ENCODE results near the gene VWA5A.
A peak's percentile ranks its signal among the peaks of the same experiment; 100 is the strongest.
"Not testable (repeated sequence)": the region's sequence is repeated elsewhere in the genome, so short reads cannot be mapped to it uniquely, and the experiment has no call there.

The VWA5A gene

DNA sequence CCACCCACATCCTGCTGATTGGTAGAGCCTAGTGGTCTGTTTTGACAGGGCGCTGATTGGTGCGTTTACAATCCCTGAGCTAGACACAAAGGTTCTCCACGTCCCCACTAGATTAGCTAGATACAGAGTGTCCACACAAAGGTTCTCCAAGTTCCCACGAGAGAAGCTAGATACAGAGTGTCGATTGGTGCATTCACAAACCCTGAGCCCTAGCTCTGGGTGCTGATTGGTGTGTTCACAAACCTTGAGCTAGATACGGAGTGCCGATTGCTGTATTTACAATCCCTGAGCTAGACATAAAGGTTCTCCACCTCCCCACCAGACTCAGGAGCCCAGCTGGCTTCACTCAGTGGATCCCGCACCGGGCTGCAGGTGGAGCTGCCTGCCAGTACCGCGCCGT lies 55.1 kb downstream of the VWA5A start:
- not testable (repeated sequence) for DNase-seq (ENCODE audit: low read depth)

DNA sequence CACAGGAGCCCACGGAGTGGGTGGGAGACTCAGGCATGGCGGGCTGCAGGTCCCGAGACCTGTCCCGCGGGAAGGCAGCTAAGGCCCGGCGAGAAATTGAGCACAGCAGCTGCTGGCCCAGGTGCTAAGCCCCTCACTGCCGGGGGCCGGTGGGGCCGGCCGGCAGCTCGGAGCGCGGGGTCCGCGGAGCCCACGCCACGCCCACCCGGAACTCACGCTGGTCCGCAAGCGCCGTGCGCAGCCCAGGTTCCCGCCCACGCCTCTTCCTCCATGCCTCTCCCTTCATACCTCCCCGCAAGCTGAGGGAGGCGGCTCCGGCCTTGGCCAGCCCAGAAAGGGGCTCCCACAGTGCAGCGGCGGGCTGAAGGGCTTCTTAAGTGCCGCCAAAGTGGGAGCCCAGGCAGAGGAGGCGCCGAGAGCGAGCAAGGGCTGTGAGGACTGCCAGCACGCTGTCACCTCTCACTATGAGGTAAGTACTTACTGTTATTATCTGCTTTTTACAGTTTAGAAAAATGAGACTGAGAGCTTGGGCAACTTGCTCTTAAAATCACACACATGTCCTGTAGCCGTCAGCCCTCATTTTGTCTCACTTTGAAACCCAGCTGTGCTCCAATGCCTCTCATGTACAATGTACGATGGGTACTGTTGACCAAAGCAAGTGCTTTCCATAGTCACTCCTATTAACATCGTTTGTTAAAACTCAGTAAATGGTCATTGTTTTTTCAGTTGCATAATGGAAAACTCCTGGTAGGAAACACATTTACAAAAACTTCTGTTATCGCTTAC lies 55.7 kb downstream of the VWA5A start:
- DNase-seq (ENCODE audit: low read depth), result no peak

DNA sequence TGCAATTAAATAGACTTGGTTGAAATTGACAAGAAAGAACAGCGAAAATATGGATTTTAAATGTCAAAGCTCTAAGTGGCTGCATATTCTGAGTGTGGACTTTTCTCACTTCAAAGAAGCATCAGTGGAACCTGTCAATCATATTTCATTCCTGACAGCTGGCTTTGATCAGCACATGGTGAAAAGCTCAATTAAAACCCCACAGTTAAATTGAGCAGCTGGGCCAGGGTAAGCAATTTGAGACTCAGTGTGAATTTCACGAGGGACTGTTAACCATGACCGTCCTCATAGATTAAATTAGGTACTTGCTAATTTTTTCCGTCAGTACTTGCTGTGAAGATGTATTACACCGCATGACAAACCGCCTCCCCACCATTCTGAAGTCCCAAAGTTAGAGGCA lies 56.9 kb downstream of the VWA5A start:
- DNase-seq (ENCODE audit: low read depth), result no peak

DNA sequence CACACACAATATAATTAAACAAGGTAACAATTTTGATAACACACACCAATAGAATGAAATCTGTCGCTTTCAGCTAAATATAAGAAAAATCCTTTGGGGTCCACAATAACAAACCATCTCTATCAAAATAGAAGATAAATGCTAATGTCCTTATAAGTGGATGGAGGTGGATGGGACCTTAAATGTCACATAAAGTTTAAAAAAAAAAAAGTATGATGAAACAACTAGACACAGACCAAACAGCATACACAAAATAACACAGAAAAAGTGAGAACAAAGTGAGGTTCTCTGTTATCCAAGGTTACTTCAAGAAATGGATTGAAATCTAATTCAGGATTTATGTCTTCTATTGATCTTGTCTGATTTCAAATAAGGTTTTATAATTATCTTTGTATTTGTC lies 57.3 kb downstream of the VWA5A start:
- DNase-seq (ENCODE audit: low read depth), result no peak

DNA sequence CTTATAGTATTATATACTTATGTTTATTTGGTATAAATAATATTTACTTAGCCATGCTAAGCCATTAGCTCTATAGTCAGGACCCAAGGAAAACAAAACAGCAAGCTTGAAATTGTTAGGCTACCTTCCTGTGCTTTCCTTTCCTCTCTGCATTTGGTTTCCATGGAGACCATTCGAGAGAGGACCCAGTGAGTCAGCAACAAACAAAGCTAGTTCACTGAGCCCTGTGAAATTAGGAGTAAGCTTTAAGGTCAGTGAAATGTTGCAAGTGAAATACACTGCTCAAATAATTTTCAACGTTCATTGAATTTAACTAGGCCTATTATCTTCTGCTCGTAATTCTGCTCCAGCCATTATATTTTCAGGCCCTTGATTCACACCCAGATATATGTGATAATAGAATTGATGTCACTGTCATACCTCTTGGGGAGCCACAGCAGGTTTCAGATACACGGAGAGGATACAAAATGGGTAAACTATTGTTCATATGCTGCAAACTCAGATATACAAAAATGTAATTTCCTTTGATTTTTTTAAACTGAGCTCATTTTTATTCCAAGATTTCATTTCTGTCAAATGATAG lies 58.8 kb downstream of the VWA5A start:
- no peak for DNase-seq (ENCODE audit: low read depth)

DNA sequence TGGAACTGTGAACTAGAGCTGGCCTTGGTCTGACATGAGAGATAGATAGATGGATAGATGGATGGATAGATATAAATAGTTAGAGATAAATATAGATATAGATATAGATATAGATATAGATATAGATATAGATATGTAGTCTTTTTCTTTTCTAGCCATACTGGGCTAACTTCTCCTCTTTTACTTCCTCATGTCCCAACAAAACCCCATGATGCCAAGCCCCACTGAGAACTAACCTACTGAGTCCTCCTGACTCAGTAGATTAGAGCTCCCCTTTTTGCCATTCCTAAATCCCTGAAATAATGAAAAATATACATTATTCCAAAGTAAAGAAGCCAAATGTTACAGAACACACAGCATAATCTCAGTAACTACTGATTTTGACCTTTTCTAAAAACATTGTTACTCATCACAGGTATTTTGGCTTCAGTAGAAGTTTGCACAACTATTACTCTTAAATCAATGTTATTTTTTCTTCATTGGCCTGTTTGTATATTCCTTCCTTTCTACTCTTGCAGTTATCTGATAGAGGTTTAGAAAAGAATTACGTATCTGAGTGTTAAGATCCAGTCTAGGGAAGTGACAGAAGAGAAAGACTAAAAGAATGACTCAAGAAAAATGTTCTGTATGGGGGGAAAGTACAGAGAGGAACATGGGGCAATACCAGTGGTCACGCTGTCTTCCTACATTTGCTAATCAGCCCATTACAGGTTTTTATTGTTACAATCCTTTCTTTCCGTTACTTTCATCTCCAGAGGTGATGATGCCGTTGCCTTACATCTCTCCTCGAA lies 61.9 kb downstream of the VWA5A start:
- DNase-seq (ENCODE audit: low read depth), result no peak

DNA sequence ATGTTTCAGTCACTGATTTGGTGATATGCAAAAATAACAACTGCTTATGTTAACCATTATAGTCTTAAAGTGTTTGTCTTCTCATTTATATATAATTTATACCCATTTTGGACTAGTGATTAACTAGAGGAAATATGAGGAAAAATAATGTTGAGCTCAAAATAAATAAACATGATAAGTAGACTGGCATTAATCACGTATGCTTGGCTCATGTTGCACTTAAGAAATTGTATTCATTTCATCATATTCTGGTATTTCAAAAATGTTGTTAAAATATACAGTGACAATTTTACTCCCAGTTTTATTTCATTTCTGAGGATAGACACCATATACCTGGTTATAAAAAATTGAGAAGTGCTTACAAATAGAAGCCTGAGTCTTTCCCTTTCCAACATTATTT lies 64.1 kb downstream of the VWA5A start:
- no peak for DNase-seq (ENCODE audit: low read depth)

DNA sequence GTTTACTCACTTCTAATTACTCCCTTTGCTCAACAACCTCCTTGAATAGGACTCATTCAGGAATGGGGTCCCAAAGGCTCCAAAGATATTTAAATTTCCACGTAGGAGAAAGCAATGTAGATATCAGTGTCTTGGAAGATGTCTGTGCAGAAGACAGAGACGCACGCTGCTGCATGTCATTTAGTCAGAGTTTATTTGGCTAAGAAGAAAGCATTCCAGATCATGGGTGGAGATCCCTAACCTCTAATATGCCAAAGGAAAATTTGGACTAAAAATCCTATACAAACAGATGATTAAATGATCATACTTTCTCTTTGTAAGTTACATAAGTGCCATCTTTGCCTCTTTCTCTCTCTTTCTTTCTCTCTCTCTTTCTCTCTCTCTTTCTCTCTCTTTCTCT lies 67.8 kb downstream of the VWA5A start, which contains the start of gene OR10D3:
OR10D3 (plus strand) TSS at position 278 of the 400 bp plus-strand sequence. CDS start 1,925 bp downstream, outside the sequence.
- no peak for DNase-seq (ENCODE audit: low read depth)

DNA sequence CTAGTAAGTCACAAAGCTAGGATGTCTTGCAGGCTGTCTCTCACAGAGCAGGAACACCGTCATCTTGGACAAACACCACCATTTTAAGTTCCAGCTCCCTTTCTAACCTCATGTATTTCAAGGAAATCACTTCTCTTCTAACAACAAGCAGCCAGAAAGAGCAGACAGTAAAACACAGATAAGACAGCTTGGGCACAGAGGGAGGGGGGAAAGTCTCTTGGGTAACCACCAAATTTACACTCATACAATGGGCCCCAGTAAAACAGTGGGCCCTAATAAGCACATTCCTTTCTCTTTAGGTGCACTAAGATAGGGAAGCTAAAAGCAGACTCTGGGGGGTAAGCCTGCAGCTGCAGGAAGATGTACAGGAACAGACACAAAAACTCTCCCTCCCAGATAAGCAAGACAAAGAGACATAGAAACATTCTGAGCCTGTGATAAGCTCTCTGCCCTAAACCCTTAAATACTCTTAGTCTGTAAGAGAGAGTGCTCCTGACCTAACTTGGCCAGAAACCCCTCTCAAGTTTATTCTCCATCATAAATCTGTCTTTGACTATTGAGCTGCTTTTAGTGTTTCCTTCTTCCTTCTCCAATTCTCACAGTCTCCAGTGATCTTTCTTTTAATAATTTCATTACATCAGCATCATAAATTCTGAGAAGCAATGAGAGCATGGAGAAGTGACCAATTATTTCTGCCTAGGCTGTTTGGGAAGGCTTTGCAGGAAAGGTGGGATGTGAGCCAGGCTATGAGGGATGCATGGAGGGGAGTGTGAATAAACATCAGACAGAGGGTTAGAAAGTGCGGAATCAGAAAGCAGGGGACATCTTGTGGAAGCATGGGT lies 75.3 kb downstream of the VWA5A start:
- no peak for DNase-seq (ENCODE audit: low read depth)

DNA sequence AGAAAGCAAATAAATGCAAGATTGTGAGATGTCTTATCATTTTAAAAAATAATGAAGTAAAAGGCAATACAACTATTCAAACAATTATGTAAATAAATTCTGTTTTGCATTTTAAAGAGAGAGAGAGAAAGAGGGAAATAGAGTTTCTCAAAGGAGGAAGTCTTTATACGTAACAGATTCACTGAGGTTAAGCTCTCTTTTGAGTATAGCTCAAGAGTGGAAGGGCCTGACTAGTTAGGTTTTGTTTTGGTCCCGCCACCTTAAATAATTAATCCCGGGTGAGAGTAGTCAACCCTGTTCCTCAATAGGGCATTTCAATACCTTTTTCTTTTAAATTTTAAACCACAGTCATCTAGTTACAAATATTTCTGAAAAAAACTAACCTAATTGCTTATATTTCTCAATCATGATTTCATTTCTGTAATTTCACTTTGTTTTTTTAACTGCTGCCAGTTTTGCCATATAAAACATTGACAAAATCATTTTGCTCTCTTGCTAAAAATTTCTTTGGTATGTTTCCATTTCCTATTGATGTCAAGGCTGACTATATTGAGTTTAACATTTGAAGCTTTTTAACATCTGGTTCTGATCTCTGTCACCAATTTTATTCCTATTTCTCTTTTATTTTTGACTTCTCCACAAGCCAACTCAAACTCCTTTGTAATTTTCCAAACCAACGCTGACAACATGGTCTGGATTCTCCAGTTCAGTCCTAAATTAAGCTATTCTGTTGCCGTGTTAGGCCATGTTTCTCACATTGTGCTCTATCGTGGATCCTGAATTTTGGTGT lies 78.2 kb downstream of the VWA5A start:
- no peak for DNase-seq (ENCODE audit: low read depth)

DNA sequence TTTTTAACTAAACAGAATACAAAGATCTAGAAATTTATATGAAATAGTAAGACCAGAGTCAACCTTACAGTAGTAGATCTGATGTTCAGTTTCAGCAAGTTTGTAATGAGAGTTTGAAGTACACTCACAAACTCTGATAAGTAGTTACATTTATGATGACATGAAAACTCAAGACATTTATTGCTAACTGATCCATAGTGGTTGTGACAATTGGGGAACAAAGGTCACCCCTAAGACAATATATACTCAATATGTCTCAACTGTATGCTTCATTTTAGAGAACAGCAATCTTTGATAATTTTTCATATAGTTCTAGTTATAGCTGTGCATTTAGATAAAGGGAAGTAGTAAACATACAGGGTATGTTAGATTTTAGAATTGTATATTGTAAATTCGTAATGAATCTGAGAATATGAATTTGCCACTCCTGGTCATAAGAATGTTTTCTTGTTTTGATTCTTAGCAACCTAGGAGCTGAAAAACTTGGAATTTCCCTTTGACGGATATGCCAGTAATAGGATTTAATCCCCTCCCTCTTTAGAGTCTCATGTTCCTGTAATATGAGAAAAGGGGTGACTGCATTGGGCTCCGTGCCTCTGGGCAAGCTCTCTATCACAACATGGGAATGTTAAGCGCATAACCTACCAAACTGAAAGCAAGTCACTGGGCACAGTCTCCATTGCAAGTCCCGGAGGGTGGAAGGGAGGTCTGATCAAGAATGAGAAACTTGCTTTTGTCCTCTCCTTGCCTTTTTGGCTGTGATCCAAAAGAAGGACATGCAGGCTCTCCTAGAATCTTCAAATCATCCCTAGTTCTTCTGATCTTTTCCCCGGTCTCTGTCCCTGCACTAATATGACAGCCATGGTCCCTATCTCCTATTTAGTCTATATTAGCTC lies 79.3 kb downstream of the VWA5A start:
- no peak for DNase-seq (ENCODE audit: low read depth)

DNA sequence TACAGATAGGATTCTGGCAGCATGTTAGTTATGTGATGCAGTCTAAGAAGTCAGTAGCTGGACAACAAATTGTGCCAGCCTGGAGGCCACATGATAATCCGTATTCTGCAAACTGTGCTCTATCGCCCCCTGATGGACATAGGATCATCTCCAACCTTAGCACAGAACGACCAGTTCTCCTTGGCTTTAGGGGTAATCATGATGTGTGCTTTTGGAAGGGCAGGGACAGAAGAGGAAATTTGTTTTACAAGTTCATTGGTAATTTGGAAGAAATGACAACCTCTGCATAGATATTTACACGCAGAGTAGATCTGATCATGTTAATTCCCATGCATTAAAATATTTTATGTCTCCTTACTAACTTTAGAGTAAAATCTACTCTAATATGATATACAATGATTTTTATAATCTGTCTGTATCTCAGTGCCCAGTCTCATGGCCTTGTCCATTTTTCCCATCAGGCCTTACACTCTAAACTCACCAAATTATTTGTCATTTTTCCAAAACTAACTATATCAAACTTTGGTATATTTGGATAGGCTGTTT lies 80.0 kb downstream of the VWA5A start:
- peak; percentile 8 for DNase-seq (ENCODE audit: low read depth)
